Stimulated activated naive CD4-positive, alpha-beta T cell treated with Interleukin-2 at 50 U/mL for 16 hours (primary cell): ENCODE results near the gene CCND3.
"Not testable (repeated sequence)": the region's sequence is repeated elsewhere in the genome, so short reads cannot be mapped to it uniquely, and the experiment has no call there.

Experiments
- DNase-seq: peaks from one replicate; lab custom pipeline; 2025; lab: John Stamatoyannopoulos, UW

The CCND3 gene

DNA sequence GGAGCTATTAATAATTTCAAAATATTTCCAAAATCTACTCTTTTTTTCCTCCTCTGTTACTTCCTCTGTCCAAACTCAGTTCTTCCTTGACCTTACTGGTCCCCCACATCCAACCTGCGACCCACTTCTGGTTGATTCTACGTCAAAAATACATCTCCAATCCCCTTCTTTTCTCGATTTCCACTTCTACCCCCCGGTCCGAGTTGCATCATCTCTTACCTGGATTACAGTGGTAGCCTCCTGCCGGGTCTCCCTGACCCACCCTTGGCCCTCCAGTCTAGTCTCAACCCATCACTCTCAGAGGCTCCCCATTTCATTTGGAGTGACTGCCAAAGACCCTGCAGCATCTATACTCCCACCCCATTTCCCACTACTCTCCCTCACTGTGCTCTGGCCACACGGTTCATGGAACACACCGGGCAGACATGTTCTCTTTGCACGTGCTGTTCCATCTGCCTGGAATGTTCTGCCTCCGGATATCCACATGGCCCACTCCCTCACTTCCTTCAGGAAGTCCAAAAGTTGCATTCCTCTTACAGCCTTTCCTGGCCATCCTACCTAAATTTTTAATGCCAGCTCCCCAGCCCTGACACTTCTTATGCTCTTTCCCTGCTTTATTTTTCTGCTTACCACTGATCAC, 6.1 kb upstream of the CCND3 start:
- DNase-seq = no peak

DNA sequence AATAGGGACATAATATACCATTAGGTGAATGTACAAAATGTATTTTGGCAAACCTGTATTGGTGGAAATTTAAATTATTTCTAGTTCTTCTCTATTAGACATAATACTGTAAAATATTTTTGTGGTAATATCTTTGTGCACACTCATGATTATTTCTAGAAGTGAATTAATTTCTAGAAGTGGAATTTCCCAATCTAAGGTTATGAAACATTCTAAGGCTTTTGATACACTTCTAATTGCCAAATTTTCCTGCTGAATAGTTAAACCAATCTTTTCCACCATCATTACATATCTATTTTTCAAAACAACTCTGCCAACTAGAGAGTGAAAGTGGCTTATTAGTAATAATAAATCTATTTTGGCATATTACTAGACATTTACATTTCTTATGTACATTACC, 1.8 kb upstream of the CCND3 start:
- DNase-seq = no peak

DNA sequence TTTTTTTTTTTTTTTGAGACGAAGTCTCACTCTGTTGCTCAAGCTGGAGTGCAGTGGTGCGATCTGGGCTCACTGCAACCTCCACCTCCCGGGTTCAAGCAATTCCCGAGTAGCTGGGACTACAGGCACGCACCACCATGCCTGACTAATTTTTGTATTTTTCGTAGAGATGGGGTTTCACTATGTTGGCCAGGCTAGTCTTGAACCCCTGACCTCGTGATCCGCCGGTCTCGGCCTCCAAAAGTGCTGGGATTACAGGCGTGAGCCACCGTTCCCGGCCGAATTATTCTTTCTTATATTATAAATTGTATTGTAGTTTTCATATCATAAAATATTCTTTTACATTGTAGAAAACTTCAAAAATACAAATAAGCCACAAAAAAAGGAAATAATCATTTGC, 1.3 kb upstream of the CCND3 start:
- not testable (repeated sequence) for DNase-seq

DNA sequence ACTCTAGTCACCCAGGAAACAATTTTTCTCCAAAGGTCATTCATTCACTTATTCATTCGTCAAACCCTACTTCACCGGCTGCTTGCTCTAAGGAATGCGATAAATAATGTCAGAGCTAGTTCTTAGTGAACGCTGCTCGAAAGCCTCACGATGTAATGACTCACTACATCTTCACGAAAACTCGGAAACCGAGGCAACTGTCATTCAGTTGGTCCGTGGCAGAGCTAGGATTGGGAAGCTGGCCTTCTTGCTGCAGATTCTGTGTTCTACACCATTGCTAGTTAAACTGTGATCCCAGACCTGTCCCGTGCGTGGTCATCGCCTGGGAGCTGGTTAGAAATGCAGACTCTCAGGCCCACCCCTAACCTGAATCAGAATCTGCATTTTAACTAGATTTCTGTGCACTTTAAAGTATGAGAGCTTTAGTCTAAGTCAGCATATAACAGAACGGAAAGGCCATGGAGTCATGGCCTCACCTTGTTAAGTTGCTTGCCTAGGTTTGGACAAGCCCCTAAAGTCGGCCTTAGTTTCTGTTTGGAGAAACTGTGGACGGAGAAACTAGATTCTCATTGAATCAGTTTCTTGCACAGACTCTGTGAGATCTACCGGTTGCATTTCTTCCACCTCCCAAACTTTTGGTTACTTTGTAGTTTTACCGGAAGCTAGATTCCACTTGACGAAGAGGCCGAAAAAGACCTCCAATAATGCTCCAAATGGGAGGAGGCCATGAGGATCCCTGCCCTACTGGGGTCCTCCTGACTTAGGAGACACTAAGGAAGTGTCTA, 651 bp upstream of the CCND3 start:
- DNase-seq = no peak

DNA sequence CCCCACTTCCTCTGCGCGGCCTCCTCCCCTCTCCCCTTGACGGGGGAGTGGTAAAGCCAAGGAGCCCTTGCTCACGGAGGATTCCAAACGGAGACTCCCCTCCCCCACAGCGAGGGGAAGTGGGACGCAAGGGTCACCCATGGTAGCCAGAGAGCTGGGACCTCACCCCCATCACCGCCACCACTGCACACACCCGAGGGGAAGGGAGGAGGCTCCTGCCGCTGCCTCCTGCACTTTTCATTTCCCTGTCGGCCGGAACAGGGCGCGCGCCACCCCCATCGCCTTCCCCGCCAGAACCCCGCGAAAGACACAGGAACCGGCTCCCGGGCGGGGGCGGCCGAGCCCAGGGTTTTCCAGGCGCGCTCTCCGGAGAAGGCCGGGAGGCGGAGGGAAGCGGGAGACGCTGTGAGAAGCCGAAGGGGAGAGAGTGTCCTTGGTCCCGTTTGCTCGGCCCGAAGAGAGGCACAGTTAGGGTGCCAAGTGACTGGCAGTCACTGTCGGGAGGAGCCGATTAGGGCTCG, 789 bp downstream of the CCND3 start:
- peak; percentile 56 for DNase-seq

DNA sequence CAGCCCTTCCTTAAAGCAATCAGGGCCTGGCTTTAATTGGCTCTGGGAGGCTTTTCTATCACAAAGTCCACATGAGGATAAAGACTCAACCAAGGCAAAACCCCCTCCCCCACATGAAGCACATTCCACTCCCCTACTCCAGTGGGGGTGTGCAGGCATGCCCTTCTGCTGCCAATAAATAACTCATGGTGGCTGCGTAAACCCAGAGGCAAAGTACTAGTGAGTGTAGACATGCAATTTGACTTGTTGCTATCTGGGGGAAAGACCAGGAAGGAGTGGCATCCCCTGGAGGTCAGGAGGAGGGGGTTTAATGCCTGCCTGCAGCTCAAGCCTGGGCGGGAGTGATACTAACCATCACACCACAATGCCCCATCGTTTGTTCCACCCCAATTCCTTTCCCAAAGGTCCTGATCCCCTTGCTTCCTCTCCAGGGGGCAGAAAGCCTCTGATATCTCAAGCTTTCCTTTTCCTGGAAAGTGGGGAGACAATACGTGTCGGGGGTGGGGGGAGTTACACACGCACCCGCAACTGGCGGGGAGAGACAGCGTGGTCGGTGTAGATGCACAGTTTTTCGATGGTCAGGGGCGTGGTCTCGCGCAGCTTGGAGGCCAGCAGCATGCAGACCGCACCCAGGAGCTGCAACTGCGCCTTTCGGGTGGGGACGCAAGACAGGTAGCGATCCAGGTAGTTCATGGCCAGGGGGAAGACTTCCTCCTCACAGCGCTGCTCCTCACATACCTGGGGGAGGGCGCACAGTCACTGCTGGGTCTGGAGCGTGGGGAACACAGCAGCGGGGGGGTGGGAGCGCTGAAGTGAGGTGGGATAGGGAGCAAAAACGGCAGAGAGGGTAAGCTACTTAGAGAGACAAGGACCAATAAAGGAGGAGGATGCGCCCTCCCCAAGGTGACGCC, 1.5 kb downstream of the CCND3 start:
- peak; percentile 41 for DNase-seq

DNA sequence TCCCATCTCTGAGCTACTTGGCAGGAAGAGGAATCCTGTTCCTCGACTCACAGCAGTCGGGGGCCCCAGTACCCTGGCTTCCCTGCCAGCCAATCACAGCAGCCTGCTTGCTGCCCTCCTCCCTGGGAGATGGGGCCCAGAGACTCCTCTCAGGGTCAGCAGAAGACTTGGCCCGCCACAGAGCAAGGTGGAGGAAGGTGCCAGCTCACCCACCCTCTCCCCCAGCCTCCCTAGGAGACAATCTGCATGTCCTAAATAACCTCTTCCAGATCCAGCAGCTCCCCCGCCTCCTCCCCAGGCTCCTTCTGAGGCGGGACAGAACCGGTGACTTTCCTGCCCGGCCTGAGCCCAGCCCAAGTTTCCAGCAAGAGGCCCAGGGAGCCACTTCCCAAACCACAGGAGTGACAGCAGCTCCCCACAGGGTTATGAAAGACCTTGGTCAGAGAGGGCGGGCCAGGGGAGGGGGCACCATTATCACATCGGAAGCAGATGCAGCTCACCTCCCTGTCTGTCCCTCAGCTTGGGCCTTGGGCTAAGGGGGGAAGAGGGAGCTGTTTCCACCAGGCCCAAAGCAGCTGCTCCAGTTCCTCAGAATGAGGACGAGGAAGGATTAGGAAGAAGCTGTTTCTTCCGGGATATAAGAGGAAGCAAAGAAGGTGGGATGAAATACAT, 2.3 kb downstream of the CCND3 start:
- DNase-seq = no peak

DNA sequence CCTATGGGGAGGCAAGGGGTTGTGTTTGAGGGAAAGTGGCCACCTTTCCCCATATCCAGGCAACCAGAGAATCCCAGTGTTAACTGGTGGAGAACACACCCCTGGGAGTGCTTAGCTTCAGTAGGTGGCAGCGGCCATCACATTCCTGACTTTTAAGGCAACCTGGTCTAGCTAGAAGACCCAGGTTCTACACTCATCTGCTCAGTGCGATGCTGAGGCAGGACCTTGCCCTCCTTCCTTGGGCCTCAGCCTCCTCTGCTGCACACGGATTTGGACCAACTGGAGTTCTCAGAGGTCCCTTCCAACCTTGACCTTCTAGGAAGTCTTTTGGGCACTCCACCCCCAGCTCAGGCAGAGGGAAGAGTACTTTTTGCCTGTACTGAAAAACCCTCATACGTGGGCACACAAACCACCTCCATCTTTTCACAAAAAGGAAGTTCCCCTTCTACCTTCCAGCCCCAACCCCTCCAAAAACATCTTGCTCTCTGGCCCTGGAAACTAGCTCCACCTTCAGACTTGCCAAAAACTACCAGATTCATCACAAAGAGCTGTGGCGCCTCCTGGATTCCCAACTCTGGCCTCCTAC, 2.9 kb downstream of the CCND3 start:
- no peak for DNase-seq

DNA sequence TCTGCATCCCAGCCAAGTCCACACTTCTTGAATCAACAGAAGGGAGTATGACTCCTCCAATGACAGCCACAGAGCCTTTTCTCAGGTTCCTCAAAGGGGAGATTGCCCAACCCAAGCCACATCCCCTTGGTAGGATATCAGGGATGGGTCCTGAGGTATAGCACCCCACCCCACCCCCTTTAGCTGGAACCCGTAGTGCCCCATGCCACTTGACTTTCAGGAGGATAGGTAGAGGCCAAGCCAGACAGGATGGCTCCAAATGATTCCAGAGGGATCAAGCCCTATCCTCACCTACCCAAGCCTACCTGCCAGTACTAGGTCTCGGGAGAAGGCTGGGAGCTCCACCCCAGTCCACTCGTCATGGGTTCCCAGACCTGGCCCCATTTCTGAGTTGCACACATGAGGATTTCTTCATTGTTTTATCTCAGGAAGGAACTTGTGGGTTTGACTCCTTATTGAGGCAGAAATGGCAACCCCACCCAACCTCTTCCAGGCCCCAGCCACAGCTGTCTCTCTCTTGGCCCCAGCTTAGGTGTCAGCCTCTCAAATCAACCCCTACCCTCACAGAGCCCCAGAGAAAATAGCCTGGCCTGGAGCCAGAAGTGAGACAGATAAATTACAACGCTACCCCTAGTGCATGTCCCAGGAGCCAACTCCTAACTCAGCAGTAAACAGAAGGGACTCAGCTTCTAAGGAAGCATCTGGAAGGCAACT, 3.6 kb downstream of the CCND3 start:
- no peak for DNase-seq

DNA sequence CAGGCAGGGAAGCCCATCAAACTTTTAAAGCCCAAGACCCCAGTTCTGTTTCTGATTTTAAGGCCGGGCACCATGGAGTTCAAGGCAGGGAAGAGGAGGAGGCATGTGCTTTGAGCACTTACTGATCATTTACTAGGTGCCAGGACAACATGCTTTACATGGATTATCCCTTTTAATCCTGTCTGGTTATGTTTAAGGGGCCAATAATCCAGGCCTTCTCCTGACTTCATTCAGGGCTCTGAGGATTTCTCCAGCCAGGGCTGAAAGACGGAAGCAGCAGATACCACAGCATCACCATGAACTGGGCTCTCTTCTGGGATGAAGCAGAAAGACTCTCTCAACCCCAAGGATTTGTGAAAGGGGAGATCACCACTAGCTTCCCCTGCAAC, 4.1 kb downstream of the CCND3 start:
- no peak for DNase-seq

DNA sequence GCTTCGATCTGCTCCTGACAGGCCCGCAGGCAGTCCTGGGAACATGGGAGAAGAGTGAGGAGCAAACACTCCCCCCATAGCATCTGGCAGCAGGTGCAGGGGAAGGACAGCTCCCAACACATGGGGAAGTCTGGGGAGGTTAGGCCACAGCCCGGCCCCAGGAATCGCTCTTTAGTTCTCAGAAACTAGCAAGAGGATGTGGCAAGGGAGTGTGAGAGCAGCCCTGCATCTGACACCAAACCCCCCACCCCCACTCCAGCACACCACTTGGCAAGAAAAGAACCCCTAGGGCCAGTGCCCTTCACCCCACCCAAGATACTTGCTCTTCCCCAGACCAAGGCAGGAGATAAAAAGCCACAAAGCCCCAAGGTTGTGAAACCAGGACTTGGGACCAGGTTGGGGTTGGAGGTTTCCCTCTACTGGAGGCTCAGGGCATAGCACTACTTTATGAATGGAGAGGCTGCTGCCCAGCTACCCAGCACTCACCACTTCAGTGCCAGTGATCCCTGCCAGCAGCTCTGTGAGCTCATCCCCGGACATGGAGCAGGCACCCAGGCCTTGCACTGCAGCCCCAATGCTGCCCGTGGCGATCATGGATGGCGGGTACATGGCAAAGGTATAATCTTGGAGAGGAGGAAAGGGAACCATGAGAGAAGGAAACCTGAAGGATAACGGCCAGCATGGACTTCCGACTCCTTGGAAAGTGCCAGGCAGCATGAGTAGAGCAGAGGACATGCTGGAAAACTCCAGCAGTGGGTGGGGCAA, 5.4 kb downstream of the CCND3 start:
- DNase-seq = peak; percentile 64

DNA sequence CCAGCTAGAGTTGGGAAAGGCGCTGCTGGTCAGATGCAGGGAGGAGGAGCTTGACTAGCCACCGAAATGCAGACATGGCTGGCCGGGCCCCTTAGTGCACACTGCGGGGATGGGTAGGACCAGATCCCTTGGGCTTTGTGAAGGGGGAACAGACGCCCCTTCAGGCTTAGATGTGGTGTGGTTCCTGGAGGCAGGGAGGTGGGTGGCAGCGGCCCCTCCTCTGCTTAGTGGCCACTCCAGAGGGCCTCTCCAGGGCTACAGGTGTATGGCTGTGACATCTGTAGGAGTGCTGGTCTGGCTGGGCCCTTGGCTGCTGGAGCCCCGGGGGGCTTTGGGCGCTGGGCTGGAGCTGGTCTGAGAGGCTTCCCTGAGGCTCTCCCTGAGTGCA, 5.9 kb downstream of the CCND3 start:
- no peak for DNase-seq

DNA sequence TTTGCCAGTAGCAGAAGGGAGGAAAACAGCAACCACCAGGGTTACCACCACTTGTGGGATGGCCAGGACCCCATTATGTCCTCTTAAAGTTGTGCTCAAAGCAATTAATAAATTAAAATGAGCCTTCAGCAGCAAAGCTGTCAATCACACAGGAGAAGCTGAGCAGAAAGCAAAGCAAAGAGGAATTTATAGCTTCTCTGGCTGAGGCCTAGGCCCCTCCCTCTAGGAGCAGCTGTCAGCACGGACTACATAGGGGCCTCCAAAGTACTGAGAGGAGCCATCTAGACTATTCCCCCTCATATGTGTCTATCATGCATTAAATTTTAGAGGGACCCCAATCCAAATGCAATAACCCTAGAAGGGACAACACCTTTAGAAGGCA, 6.4 kb downstream of the CCND3 start:
- no peak for DNase-seq

DNA sequence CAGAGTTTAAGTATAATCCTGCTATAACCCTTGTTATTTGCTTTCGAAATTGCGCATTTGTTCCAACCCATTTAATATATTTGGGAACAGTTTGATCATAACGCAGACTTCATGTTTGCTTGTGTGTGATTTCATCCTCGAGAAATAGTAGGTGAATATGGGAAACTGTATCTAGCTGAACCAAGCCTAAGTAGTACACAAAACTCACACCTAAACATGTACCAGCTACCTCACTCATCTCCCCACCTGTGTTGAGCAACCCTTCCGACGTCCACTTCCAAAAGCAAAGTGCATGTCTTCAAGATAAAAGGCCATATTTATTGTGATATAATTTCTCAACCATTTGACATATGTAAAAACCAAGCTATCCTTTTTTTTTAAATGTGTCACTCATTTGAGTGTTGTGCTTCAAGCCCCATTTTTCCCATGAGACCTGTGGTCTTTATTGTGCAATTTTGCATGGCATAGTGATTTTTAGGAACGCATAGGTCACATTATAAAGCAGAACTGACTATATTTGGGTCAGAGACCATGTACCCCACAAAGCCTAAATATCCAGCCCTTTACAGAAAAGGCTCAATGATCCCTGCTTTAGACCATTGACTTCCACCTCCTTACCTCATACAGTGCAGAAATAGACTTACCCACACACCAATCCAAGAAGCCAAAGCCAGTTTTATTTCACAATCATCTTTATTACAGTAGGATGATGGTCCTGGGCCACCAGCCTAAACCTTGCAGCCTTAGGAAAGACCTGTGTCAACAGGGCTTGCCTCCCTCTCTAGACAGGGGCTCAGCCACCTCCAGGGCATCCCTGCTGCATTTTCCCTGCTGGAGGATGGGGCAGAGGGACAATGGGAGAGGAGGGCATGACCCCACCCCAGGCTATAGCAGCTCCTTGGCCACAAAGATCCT, 7.1 kb downstream of the CCND3 start:
- DNase-seq = no peak

DNA sequence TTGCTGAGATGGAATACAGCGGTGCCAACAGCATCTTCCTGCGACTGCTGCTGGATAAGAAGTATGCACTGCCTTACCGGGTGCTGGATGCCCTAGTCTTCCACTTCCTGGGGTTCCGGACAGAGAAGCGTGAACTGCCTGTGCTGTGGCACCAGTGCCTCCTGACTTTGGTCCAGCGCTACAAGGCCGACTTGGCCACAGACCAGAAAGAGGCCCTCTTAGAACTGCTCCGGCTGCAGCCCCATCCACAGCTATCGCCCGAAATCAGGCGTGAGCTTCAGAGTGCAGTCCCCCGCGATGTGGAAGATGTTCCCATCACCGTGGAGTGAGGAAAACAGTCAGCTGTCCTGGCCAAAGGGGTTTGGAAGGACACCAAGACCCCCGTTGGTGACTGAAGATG, 9.2 kb downstream of the CCND3 start:
- no peak for DNase-seq

DNA sequence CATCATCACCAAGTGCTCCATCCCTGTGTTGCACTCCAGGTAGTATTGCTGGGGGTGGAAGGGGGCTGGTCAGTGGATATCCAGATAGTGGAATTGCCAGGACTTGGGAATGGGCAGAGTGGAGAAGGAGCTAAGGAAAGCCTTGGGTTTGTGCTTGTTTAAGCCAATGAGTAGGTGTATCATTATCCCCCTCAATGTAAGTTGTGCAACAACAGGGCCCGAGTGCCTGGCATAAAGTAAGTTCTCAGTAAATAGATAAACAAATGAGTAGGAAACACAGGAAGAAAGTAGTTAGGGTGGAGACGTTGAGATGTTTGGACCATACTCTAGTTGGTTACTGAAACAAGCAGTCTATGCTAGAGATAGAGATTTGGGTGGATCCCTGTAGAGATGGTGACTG, 9.8 kb downstream of the CCND3 start:
- DNase-seq = no peak

DNA sequence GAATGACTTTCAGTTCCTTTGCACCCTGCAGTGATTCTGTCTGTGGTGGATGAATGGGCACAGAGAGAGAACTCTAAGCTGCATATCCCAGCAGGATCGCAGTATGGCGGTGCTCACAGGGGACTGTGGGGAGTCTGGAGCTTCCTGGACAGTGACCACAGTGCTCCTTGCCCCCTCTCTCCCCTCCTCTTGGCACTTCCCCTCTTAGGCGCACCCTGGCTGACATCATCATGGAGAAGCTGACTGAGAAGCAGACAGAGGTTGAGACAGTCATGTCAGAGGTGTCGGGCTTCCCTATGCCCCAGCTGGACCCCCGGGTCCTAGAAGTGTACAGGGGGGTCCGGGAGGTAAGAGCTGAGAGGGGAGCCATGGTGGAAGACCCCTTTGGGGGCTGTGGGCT, 11.7 kb downstream of the CCND3 start:
- no peak for DNase-seq

DNA sequence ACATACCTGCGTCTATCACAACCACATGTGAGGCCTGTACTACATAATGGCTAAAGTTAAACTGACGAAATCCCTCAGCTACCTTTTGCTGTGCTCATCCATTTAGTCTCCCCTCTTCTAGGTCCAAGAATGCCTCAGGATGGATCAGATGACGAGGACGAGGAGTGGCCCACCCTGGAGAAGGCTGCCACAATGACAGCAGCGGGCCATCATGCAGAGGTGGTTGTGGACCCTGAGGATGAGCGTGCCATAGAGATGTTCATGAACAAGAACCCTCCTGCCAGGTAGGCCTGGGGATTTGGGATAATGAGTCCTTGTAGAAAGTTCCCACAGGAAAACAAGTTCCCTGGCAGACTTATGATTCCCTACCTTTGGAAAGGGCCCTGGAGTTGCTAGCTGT, 14.4 kb downstream of the CCND3 start:
- DNase-seq = no peak

DNA sequence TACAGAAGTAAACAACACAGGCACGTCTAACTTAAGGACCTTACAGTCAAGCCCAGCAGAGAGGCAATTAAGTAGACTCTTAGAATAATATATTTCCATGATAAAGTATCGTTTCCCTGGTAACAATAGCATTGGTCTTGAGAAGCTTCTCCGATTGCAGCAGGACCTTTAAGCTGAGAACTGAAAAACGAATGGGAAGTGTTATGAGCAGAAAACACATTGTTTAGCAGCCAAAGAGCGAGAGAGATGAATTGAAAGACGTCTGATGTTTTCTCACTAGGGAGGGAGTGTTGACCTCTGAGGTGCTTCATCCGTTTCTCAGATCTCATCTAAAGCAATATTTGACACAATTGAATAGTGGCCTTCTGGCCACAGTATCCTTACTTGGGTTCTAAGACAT, 19.5 kb downstream of the CCND3 start:
- no peak for DNase-seq

DNA sequence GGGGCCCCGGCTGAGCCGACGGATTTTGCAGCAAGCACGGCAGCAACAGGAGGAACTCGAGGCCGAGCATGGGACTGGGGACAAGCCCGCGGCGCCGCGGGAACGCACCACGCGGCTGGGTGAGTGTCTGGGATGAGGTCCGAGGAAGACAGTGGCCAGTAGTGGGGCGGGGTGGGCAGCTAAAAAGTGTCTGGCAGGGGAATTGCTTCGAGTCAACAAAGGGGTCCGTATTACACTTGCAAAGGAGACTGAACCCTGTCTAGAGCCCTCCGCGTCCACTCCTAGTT, 20.0 kb downstream of the CCND3 start:
- peak; percentile 58 for DNase-seq
